ENCODE results near the gene GRIN2A.

GRIN2A gene

DNA sequence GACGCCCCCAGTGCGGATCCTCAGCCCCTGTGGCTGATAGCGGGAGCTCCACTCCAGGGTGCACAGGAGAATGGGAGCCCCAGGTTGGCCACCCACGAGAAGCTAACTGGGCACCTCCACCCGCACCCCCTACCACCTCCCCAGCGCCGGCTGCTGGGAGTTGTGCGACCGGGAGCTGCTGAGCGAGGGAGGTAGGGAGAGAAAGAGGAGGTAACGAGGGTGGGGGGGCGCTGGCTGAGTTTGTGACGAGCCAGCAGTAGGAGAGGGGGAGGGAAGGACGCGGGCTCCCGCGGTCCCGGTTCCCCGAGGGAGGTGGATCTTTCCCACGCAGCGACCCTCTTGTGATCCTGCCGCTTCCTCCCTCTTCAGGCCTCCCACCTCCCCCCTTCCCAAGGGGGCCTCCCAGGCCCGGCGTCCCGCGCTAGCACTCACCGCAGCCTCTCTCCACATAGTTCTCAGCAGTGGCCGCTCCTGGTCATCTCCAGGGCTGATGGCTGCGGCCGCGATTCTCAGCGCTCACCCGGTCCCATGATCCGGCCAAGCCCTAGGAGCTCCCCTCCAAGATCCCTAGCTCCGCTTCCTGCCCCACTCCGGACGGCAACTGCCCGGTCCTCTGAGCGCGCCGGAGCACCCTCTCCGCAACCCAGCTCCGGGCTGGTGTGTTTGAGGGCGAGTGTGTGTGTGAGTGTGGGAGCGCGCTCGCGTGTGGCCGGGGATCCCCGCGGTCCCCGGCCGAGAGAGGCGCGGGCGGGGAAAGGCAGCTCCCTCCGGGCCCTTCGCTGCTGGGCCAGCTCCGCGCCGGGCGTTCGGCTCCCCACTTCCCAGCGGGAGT lies at the start of gene GRIN2A:
Gene GRIN2A, minus strand, starts transcription at position 207 of the 832 bp plus-strand sequence. CDS start 2,017 bp downstream, outside the sequence.
- TF ChIP-seq, protein P1, sequence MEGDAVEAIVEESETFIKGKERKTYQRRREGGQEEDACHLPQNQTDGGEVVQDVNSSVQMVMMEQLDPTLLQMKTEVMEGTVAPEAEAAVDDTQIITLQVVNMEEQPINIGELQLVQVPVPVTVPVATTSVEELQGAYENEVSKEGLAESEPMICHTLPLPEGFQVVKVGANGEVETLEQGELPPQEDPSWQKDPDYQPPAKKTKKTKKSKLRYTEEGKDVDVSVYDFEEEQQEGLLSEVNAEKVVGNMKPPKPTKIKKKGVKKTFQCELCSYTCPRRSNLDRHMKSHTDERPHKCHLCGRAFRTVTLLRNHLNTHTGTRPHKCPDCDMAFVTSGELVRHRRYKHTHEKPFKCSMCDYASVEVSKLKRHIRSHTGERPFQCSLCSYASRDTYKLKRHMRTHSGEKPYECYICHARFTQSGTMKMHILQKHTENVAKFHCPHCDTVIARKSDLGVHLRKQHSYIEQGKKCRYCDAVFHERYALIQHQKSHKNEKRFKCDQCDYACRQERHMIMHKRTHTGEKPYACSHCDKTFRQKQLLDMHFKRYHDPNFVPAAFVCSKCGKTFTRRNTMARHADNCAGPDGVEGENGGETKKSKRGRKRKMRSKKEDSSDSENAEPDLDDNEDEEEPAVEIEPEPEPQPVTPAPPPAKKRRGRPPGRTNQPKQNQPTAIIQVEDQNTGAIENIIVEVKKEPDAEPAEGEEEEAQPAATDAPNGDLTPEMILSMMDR (IDR thresholded peaks at IDR 0.05; ENCODE audit: unreplicated experiment in 3 of 3): no peak
- no peak within 1 kb of the TSS for H3K27ac Mint-ChIP-seq
- H3K36me3 Mint-ChIP-seq (ENCODE audit: low read depth): peaks cover 4% of the 10 kb centered on the region
- peaks cover 5% of the 10 kb centered on the region for H3K4me1 Mint-ChIP-seq
- no peaks in the 10 kb centered on the region for H3K9me3 Mint-ChIP-seq
- peak within 1 kb of the TSS; percentile 79 to 87 (median 84) for H3K4me3 Mint-ChIP-seq
- peaks cover 88% of the 10 kb centered on the region for H3K27me3 Mint-ChIP-seq (ENCODE audit: low read depth)

DNA sequence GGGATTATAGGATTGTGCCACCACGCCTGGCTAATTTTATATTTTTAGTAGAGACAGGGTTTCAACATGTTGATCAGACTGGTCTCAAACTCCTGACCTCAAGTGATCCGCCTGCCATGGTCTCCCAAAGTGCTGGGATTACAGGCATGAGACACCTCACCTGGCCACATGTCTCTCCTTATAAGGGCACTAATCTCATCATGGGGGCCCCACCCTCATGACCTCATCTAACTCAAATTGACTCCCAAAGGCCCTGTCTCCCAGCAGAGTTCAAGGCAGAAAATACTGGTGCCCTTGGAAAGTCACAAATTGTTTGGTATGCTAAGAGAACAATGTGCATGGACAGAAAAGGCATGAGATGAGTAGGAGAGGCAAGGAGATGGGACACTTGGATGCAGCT lies 49.3 kb upstream of the GRIN2A start:
- peaks cover 6% of the 10 kb centered on the region for H3K36me3 Mint-ChIP-seq (ENCODE audit: low read depth)
- peaks cover 17% of the 10 kb centered on the region for H3K4me1 Mint-ChIP-seq
- H3K4me3 Mint-ChIP-seq: no peak overlapping the region
- peaks cover 15% of the 10 kb centered on the region for H3K9me3 Mint-ChIP-seq
- TF ChIP-seq, protein P1 (IDR thresholded peaks at IDR 0.05; ENCODE audit: unreplicated experiment in 3 of 3): no peak
- H3K27ac Mint-ChIP-seq: no peak overlapping the region
- peaks cover 10% of the 10 kb centered on the region for H3K27me3 Mint-ChIP-seq (ENCODE audit: low read depth)

DNA sequence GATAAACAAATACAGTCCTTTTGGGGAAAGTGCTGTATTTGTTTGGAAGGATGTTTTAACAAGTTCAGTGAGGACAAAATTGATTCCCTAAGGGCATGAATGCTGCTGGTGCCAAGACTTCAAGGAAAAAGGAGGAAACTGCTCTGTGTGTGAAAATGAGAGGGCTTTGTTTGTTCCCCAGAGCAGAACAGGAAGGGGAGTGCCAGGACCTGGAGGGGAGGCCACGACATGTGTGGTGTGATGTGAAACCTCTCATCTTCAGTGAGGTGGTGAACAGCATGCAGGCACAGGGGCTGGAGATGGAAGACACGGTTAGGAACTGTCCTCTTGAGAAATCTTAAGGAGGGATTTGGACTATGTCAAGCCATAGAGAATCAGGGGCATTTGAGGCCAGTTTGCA lies 46.6 kb upstream of the GRIN2A start:
- Mint-ChIP-seq H3K27me3 (ENCODE audit: low read depth) (peaks cover 7% of the 10 kb centered on the region), H3K27ac (peak overlapping the region in 2 of 3 experiments; percentile 8 to 12), H3K36me3 (ENCODE audit: low read depth) (peaks cover 6% of the 10 kb centered on the region), H3K4me3 (no peak overlapping the region), H3K9me3 (peaks cover 15% of the 10 kb centered on the region), H3K4me1 (peaks cover 34% of the 10 kb centered on the region)
- TF ChIP-seq, protein P1 (IDR thresholded peaks at IDR 0.05; ENCODE audit: unreplicated experiment in 3 of 3): no peak

DNA sequence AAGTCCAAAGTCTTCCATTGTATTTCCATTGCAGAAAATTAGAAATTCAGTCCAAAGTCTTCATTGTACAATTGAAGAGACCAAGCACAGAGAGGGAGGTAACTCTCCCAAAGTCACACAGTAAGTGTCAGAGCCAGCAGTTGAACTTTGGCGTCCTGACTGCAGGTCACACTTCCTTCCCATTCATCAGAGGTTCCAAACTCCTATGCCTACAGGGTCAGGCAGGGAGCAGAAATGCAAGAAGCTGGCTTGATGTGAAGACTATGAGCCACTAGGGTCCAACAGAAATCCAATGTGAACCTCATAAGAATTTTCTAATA lies 44.7 kb upstream of the GRIN2A start:
- H3K9me3 Mint-ChIP-seq: peaks cover 7% of the 10 kb centered on the region
- no peak overlapping the region for H3K4me3 Mint-ChIP-seq
- H3K4me1 Mint-ChIP-seq: peaks cover 34% of the 10 kb centered on the region
- H3K27ac Mint-ChIP-seq: peak overlapping the region in 2 of 3 experiments; percentile 27 to 30
- peaks cover 4% of the 10 kb centered on the region for H3K27me3 Mint-ChIP-seq (ENCODE audit: low read depth)
- TF ChIP-seq, protein P1 (IDR thresholded peaks at IDR 0.05; ENCODE audit: unreplicated experiment in 3 of 3): no peak
- H3K36me3 Mint-ChIP-seq (ENCODE audit: low read depth): no peaks in the 10 kb centered on the region

DNA sequence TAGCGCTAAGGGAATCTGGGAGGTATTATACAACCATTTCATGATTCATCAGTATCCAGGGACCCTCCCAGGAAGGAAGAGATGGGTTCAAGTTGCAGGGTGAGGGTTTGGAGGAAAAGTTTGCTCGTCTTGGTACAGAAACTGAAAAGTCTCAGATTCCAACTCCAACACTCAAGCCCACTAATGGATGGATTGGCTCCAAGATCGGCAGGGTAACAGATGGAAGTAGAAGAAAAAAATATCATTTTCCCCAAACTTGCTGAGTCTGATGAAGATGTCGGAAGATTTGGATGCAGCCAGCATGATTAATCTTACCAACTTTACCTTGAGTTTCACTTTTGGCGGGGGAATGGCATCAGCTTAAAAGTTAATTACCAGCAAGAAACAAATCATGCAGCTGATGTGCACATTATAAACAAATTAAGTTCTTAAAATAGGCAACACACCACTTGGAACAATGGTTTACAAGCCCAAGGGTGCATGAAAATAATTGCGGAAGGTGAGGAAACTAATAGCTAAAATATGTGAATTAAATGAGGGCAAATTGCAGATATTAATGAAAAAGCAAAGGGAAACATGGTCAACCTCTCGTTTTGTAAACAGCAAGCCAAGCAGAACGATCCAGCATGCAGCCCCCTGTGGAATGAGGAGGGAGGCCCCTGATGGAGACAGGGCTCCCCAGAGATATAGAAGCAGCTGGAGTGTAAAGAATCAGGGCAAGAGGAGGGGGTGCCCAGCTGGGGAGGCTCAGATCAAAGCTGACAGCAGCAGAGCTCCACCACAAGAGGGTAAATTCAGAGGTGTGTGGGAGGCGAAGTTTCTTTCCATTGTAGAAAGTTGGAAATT lies 44.1 kb upstream of the GRIN2A start:
- no peaks in the 10 kb centered on the region for H3K36me3 Mint-ChIP-seq (ENCODE audit: low read depth)
- H3K9me3 Mint-ChIP-seq: peaks cover 2% of the 10 kb centered on the region
- H3K27ac Mint-ChIP-seq: peak overlapping the region in 2 of 3 experiments; percentile 27 to 30

More for the DNA sequence above, 44.1 kb upstream of the GRIN2A start:
- H3K4me1 Mint-ChIP-seq: peaks cover 34% of the 10 kb centered on the region
- TF ChIP-seq, protein P1 (IDR thresholded peaks at IDR 0.05; ENCODE audit: unreplicated experiment in 3 of 3): no peak
- peaks cover 4% of the 10 kb centered on the region for H3K27me3 Mint-ChIP-seq (ENCODE audit: low read depth)
- H3K4me3 Mint-ChIP-seq: peak overlapping the region in 1 of 3 experiments; percentile 14

Measured in nephron (organoid).